HEK293T (cell line): ENCODE results near the gene C14orf119.

Experiments used
- CTCF ChIA-PET: fragments of 350-600 bp; formaldehyde crosslinking; extraction: SDS; loops from one replicate; lab custom pipeline; 2021; ENCODE audit warnings: antibody characterized with exemption, inconsistent platforms; lab: Yijun Ruan, JAX
- POLR2A ChIA-PET: fragments of 350-600 bp; formaldehyde crosslinking; extraction: SDS; loops from one replicate; lab custom pipeline; 2020; ENCODE audit warnings: antibody characterized with exemption, inconsistent platforms; lab: Yijun Ruan, JAX
- DNase-seq: peaks from one replicate; pipeline ENCODE4 v3.0.0; 2012; ENCODE audit warnings: mixed read lengths; ENCODE audit errors: extremely low spot score
- ARNT ChIP-seq: fragments of 450-650 bp; IDR thresholded peaks from 2 replicates; pipeline ENCODE4 v1.6.1; 2017; ENCODE audit warnings: mild to moderate bottlenecking
- BHLHE40 ChIP-seq: fragments of 450-650 bp; IDR thresholded peaks from 2 replicates; pipeline ENCODE4 v1.6.1; 2016; ENCODE audit warnings: mild to moderate bottlenecking, moderate library complexity, borderline replicate concordance
- CTBP1 ChIP-seq: fragments of 450-650 bp; IDR thresholded peaks from 2 replicates; pipeline ENCODE4 v1.6.1; 2016; ENCODE audit warnings: borderline replicate concordance
- ELF4 ChIP-seq: fragments of 450-650 bp; IDR thresholded peaks from 2 replicates; pipeline ENCODE4 v1.6.1; 2017; ENCODE audit warnings: antibody characterized with exemption
- FOXA1 ChIP-seq: fragments of 450-650 bp; IDR thresholded peaks from 2 replicates; pipeline ENCODE4 v1.6.1; 2016; ENCODE audit warnings: mild to moderate bottlenecking
- FOXK2 ChIP-seq: fragments of 450-650 bp; IDR thresholded peaks from 2 replicates; pipeline ENCODE4 v1.6.1; 2016; ENCODE audit warnings: mild to moderate bottlenecking
- FOXM1 ChIP-seq: fragments of 450-650 bp; IDR thresholded peaks from 2 replicates; pipeline ENCODE4 v1.6.1; 2017; ENCODE audit warnings: mild to moderate bottlenecking, borderline replicate concordance
- HDGF ChIP-seq: fragments of 450-650 bp; IDR thresholded peaks from 2 replicates; pipeline ENCODE4 v1.6.1; 2017; ENCODE audit warnings: antibody characterized with exemption, borderline replicate concordance
- L3MBTL2 ChIP-seq: fragments of 450-650 bp; conservative IDR thresholded peaks from 2 replicates; pipeline ENCODE4 v1.6.1; 2016; ENCODE audit warnings: mild to moderate bottlenecking
- LEF1 ChIP-seq: fragments of 450-650 bp; IDR thresholded peaks from 2 replicates; pipeline ENCODE4 v1.6.1; 2017; ENCODE audit warnings: mild to moderate bottlenecking, borderline replicate concordance
- NFRKB ChIP-seq: fragments of 450-650 bp; IDR thresholded peaks from 2 replicates; pipeline ENCODE4 v1.6.1; 2016; ENCODE audit warnings: mild to moderate bottlenecking, moderate library complexity
- PKNOX1 ChIP-seq: fragments of 450-650 bp; IDR thresholded peaks from 2 replicates; pipeline ENCODE4 v1.6.1; 2016
- SP1 ChIP-seq: fragments of 450-650 bp; IDR thresholded peaks from 2 replicates; pipeline ENCODE4 v1.6.1; 2017
- SUZ12 ChIP-seq: fragments of 450-650 bp; IDR thresholded peaks from 2 replicates; pipeline ENCODE4 v1.6.1; 2016; ENCODE audit warnings: mild to moderate bottlenecking
- TARDBP ChIP-seq: fragments of 450-650 bp; IDR thresholded peaks from 2 replicates; pipeline ENCODE4 v1.6.1; 2016
- ZNF384 ChIP-seq: fragments of 450-650 bp; IDR thresholded peaks from 2 replicates; pipeline ENCODE4 v1.6.1; 2016

The C14orf119 gene

GRCh38 chr14:23093991-23094665 lies 1.2 kb upstream of the C14orf119 start:
- DNase-seq, result peak; percentile 82
- ChIA-PET POLR2A (interaction anchor here (0.6 to 3.3 kb wide), 33 partner anchors 8 to 1000 kb away, joined by 3 to 71 read pairs (median 6); partner anchors contain the start of genes CDH24, CIROP, HAUS4 and HOMEZ), CTCF (interaction anchor here (0.6 to 2.6 kb wide), 11 partner anchors 10 to 108 kb away, joined by 3 to 26 read pairs (median 4); no protein-coding TSS in a partner anchor)
- no peak for TF ChIP-seq SP1
- no peak for TF ChIP-seq BHLHE40
- TF ChIP-seq ARNT, result no peak
- TF ChIP-seq L3MBTL2, result peak; percentile 37; the same call in 1 of the 2 replicates
- TF ChIP-seq TARDBP, result no peak

- ChIA-PET CTCF (interaction anchor here (0.6 to 2.6 kb wide), 11 partner anchors 9 to 108 kb away, joined by 3 to 26 read pairs (median 4); no protein-coding TSS in a partner anchor), POLR2A (interaction anchor here (0.6 to 3.3 kb wide), 51 partner anchors 9 to 999 kb away, joined by 3 to 71 read pairs (median 4); partner anchors contain the start of genes CDH24, CIROP, HAUS4 and HOMEZ)
- TF ChIP-seq LEF1 (no peak), ELF4 (no peak), L3MBTL2 (no peak), HDGF (0 out of 2 replicates have a peak, but pooled peaks have one; percentile 23), FOXK2 (no peak), ZNF384 (no peak), PKNOX1 (no peak), FOXM1 (no peak), TARDBP (no peak)
- no peak for DNase-seq
Measured at GRCh38 chr14:23094666-23095195, 574 bp upstream of the C14orf119 start, which contains the start of gene ACIN1. Gene ACIN1 (minus strand): TSS chr14:23095136. CDS start chr14:23095112, 24 bp downstream.

GRCh38 chr14:23097786-23098185 lies 2.5 kb downstream of the C14orf119 start:
- no peak for DNase-seq
- POLR2A ChIA-PET, result interaction anchor here (0.6 to 1.7 kb wide), 3 partner anchors 12 to 141 kb away, joined by 3 to 6 read pairs (median 3); partner anchors contain the start of gene HAUS4
- TF ChIP-seq ARNT, result no peak
- no peak for TF ChIP-seq SUZ12
- TF ChIP-seq TARDBP, result no peak
- TF ChIP-seq HDGF, result no peak
- TF ChIP-seq FOXA1, result no peak
- no peak for TF ChIP-seq FOXM1
- no peak for TF ChIP-seq SP1
- TF ChIP-seq LEF1, result no peak
- TF ChIP-seq L3MBTL2, result no peak
- no peak for TF ChIP-seq CTBP1
- no peak for TF ChIP-seq NFRKB
- TF ChIP-seq PKNOX1, result no peak
- no peak for TF ChIP-seq ELF4
- no peak for TF ChIP-seq BHLHE40
- no peak for TF ChIP-seq ZNF384
- TF ChIP-seq FOXK2, result no peak
- CTCF ChIA-PET, result interaction anchor here (0.6 kb wide), 1 partner anchor 25 kb away, joined by 3 read pairs; no protein-coding TSS in a partner anchor

- TF ChIP-seq SP1, result no peak
- TF ChIP-seq BHLHE40, result no peak
- no peak for TF ChIP-seq LEF1
- TF ChIP-seq TARDBP, result no peak
- TF ChIP-seq PKNOX1, result no peak
- no peak for TF ChIP-seq CTBP1
- no peak for TF ChIP-seq NFRKB
- no peak for TF ChIP-seq ZNF384
- no peak for TF ChIP-seq SUZ12
- TF ChIP-seq ARNT, result no peak
- TF ChIP-seq FOXA1, result no peak
- TF ChIP-seq FOXM1, result no peak
- TF ChIP-seq HDGF, result no peak
- no peak for TF ChIP-seq ELF4
- DNase-seq, result no peak
- ChIA-PET POLR2A (interaction anchor here (0.6 to 1.1 kb wide), 2 partner anchors 11 to 183 kb away, joined by 3 read pairs; no protein-coding TSS in a partner anchor), CTCF (interaction anchor here (0.7 to 1.0 kb wide), 2 partner anchors 22 to 28 kb away, joined by 3 read pairs; no protein-coding TSS in a partner anchor)
Measured at GRCh38 chr14:23099212-23099861, 4.0 kb downstream of the C14orf119 start.

GRCh38 chr14:23101213-23101970 lies 6.1 kb downstream of the C14orf119 start:
- TF ChIP-seq ZNF384, result no peak
- no peak for TF ChIP-seq SUZ12
- TF ChIP-seq ARNT, result no peak
- no peak for TF ChIP-seq LEF1
- no peak for TF ChIP-seq TARDBP
- no peak for TF ChIP-seq FOXA1
- no peak for TF ChIP-seq HDGF
- TF ChIP-seq ELF4, result no peak
- TF ChIP-seq CTBP1, result no peak
- TF ChIP-seq BHLHE40, result no peak
- TF ChIP-seq FOXM1, result no peak
- no peak for TF ChIP-seq SP1
- TF ChIP-seq PKNOX1, result no peak
- no peak for TF ChIP-seq NFRKB
- TF ChIP-seq L3MBTL2, result no peak
- TF ChIP-seq FOXK2, result no peak
- ChIA-PET CTCF (interaction anchor here (0.5 kb wide), 1 partner anchor 85 kb away, joined by 3 read pairs; no protein-coding TSS in a partner anchor), POLR2A (interaction anchor here (0.6 kb wide), 1 partner anchor 550 kb away, joined by 3 read pairs; no protein-coding TSS in a partner anchor)
- DNase-seq, result no peak
